Right ventricle myocardium inferior (tissue), 1 donor: ENCODE measurements around the gene CALR. TPM values are rescaled to one million over a fixed set of nuclear protein-coding genes. Genes with fewer than 3 reads are reported as not detected.
"Not testable (repeated sequence)": the region's sequence is repeated elsewhere in the genome, so short reads cannot be mapped to it uniquely, and the experiment has no call there.

ENCODE experiments used
- ATAC-seq: fragments of 200-7000 bp; cut with Tn5 transposase; one replicate; pipeline ENCODE4 v1.9.1; 2020; ENCODE audit warnings: mild to moderate bottlenecking, moderate library complexity
- DNase-seq: peaks from one replicate; pipeline ENCODE4 v3.0.0; 2021; ENCODE audit errors: missing footprints
- intact Hi-C: fragments of 100-400 bp; cut with DNase I; formaldehyde crosslinking; loops from one replicate; pipeline ENCODE4 v1.11.0; 2022
- total RNA-seq: library from RNA; stranded (reverse); fragmentation: NEBNext Ultra II Directional; extraction: Animal tissue kit (Norgen Biotek cat#: 25700); gene quantifications from one replicate; pipeline ENCODE4 v1.2.1, GENCODE V29; 2021
- donor health status: DM: no; HTN: yes; CAD: no; lungs with severe emphysema.

The CALR gene
- total RNA-seq, 1 donor from 2014 or later: 496 TPM

GRCh38 chr19:12967907-12968306 lies 29.5 kb downstream of the CALR start:
- DNase-seq (no peak), ATAC-seq (no peak)
- intact Hi-C loops: loop anchor here (5.0 kb wide), 1 partner anchor 81 kb away; the partner anchor contains the start of gene KLF1

GRCh38 chr19:12969292-12969988 lies 31.0 kb downstream of the CALR start, which contains the start of gene DAND5:
TSS of gene DAND5 (plus strand) at chr19:12969576. CDS start at chr19:12969661, 85 bp downstream.
- intact Hi-C loops: loop anchor here (5.0 kb wide), 1 partner anchor 82 kb away; the partner anchor contains the start of gene KLF1
- no peak for DNase-seq
- peak; percentile 53 for ATAC-seq

GRCh38 chr19:12970070-12970820 lies 31.8 kb downstream of the CALR start:
- DNase-seq (no peak), ATAC-seq (no peak)
- intact Hi-C loops: loop anchor here (10.0 kb wide), 1 partner anchor 615 kb away; no protein-coding TSS in a partner anchor

- intact Hi-C loops: loop anchor here (10.0 kb wide), 1 partner anchor 612 kb away; no protein-coding TSS in a partner anchor
- DNase-seq: peak; percentile 48
- ATAC-seq: no peak
Measured at GRCh38 chr19:12973236-12973635, 34.8 kb downstream of the CALR start.

- DNase-seq (peak; percentile 27), ATAC-seq (no peak)
- intact Hi-C loops: loop anchor here (10.0 kb wide), 1 partner anchor 610 kb away; no protein-coding TSS in a partner anchor
Measured at GRCh38 chr19:12974301-12975220, 36.2 kb downstream of the CALR start.

- intact Hi-C loops: loop anchor here (10.0 kb wide), 1 partner anchor 610 kb away; no protein-coding TSS in a partner anchor
- DNase-seq (peak; percentile 11), ATAC-seq (no peak)
Measured at GRCh38 chr19:12975221-12975741, 36.9 kb downstream of the CALR start.

GRCh38 chr19:12976109-12976508 lies 37.7 kb downstream of the CALR start:
- not testable (repeated sequence) for ATAC-seq, DNase-seq
- intact Hi-C loops: loop anchor here (10.0 kb wide), 1 partner anchor 609 kb away; no protein-coding TSS in a partner anchor

- ATAC-seq: no peak
- no peak for DNase-seq
- intact Hi-C loops: loop anchor here (2.0 to 10.0 kb wide), 2 partner anchors 283 to 605 kb away; no protein-coding TSS in a partner anchor
Measured at GRCh38 chr19:12979974-12980373, 41.6 kb downstream of the CALR start.

- intact Hi-C loops: loop anchor here (1.0 kb wide), 2 partner anchors 79 to 111 kb away; no protein-coding TSS in a partner anchor
- DNase-seq: no peak
- no peak for ATAC-seq
Measured at GRCh38 chr19:12982648-12983047, 44.2 kb downstream of the CALR start.

- no peak for ATAC-seq
- no peak for DNase-seq
- intact Hi-C loops: loop anchor here (1.0 kb wide), 2 partner anchors 78 to 110 kb away; no protein-coding TSS in a partner anchor
Measured at GRCh38 chr19:12983091-12983490, 44.7 kb downstream of the CALR start.

GRCh38 chr19:12983542-12984142 lies 45.2 kb downstream of the CALR start:
- ATAC-seq: peak; percentile 78
- DNase-seq: peak; percentile 89
- intact Hi-C loops: loop anchor here (1.0 to 2.0 kb wide), 3 partner anchors 47 to 110 kb away; no protein-coding TSS in a partner anchor

GRCh38 chr19:12984143-12984627 lies 45.8 kb downstream of the CALR start:
- no peak for DNase-seq
- no peak for ATAC-seq
- intact Hi-C loops: loop anchor here (2.0 kb wide), 1 partner anchor 47 kb away; no protein-coding TSS in a partner anchor

- intact Hi-C loops: loop anchor here (2.0 kb wide), 1 partner anchor 46 kb away; no protein-coding TSS in a partner anchor
- no peak for DNase-seq
- no peak for ATAC-seq
Measured at GRCh38 chr19:12984683-12985048, 46.3 kb downstream of the CALR start.

GRCh38 chr19:12985049-12985776 lies 46.8 kb downstream of the CALR start:
- no peak for DNase-seq
- intact Hi-C loops: loop anchor here (2.0 kb wide), 1 partner anchor 46 kb away; no protein-coding TSS in a partner anchor
- ATAC-seq: peak; percentile 72

GRCh38 chr19:12986726-12987125 lies 48.3 kb downstream of the CALR start:
- ATAC-seq (no peak), DNase-seq (no peak)
- intact Hi-C loops: no loop called here

GRCh38 chr19:12987190-12987589 lies 48.8 kb downstream of the CALR start:
- ATAC-seq: no peak
- intact Hi-C loops: no loop called here
- no peak for DNase-seq

GRCh38 chr19:12987781-12988180 lies 49.4 kb downstream of the CALR start:
- DNase-seq: no peak
- intact Hi-C loops: no loop called here
- no peak for ATAC-seq
